Lower leg skin (tissue), 3 donors: Measurements from ENCODE around the gene NFASC.

Source experiments
- POLR2A ChIP-seq, 2 donors: fragments of 450-650 bp; IDR thresholded peaks; one replicate each; pipeline ENCODE4 v1.6.1; 2016 to 2017; ENCODE audit warnings: antibody characterized with exemption in 2 of 2, mild to moderate bottlenecking in 1 of 2, moderate library complexity in 1 of 2
- TF ChIP-seq, protein P1 (sequence below), 3 donors: fragments of 450-650 bp; IDR thresholded peaks; one replicate each; pipeline ENCODE4 v1.5.1; 2016; ENCODE audit warnings: antibody characterized with exemption in 3 of 3, mild to moderate bottlenecking in 3 of 3, moderate library complexity in 2 of 3

DNA sequence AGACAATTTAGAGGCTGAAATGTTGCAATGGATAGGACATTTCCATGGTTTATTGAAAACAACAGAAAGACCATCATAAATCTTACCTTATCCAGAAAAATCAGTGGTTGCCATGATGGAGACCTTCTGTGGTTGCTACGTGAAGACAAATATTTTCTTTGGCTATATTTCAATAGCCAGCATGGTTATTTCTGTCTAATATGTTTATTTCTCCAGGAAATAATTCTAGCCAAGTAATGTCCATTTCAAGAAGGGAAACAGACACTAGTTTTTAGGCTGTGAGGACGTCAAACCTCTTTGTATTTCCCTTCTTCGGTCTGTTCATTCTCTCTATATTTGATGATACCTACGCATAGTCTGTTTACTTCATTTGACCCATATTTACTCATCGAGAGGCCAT is 49.2 kb upstream of the NFASC start:
- TF ChIP-seq, protein P1, sequence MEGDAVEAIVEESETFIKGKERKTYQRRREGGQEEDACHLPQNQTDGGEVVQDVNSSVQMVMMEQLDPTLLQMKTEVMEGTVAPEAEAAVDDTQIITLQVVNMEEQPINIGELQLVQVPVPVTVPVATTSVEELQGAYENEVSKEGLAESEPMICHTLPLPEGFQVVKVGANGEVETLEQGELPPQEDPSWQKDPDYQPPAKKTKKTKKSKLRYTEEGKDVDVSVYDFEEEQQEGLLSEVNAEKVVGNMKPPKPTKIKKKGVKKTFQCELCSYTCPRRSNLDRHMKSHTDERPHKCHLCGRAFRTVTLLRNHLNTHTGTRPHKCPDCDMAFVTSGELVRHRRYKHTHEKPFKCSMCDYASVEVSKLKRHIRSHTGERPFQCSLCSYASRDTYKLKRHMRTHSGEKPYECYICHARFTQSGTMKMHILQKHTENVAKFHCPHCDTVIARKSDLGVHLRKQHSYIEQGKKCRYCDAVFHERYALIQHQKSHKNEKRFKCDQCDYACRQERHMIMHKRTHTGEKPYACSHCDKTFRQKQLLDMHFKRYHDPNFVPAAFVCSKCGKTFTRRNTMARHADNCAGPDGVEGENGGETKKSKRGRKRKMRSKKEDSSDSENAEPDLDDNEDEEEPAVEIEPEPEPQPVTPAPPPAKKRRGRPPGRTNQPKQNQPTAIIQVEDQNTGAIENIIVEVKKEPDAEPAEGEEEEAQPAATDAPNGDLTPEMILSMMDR (IDR thresholded peaks at IDR 0.05), result no peak
- TF ChIP-seq POLR2A (IDR thresholded peaks at IDR 0.05), result no peak
